Measurements from ENCODE around the gene ERC2. TPM values are rescaled to one million over a fixed set of nuclear protein-coding genes. Genes with fewer than 3 reads are reported as not detected.

Gene ERC2
- polyA plus RNA-seq, 2 of the 4 experiments (the other 2 are of a cell fraction), result 0.16 TPM; not detected in 1

DNA sequence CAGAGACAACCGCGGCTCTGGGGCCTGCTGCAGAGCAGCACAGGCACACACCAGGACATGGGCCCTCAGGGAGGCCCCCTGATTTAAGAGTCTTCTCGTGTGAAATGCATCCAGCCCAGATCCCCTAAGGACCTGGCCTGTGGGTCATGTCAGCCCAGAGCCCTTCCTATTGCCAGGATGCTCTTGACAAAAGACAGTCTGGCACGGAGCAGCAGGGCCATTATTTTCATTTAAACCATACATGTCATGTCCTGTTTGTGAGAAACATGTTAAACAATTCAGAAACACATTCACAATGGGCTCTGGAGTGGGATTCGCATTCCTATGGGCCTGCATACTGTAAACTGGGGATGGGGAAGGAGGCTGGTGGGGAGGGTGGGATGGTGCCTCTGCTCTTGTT, 613.8 kb downstream of the ERC2 start:
- WGBS (ENCODE audit: missing lambda C conversion rate), result 58% methylated on average over 3 of the region's 5 CpGs
- CTCF ChIA-PET, result no interaction called here
- no peak for DNase-seq (ENCODE audit: low read depth in 1 of 2, low spot score in 1 of 2)
- Histone ChIP-seq H3K4me2 (no peak overlapping the region), H3K4me3 (no peak overlapping the region), H3K9me3 (no peaks in the 10 kb centered on the region), H3K27ac (no peak overlapping the region), H3K4me1 (no peaks in the 10 kb centered on the region)
- no peak for TF ChIP-seq CBX2 (IDR thresholded peaks at IDR 0.05; ENCODE audit: borderline replicate concordance, low read depth)
- no peak for TF ChIP-seq EHMT2 (IDR thresholded peaks at IDR 0.05; ENCODE audit: low read depth)
- no peak for TF ChIP-seq ZNF302 (CRISPR knock-in tag; IDR thresholded peaks at IDR 0.05)
- TF ChIP-seq KDM1A (IDR thresholded peaks at IDR 0.05; ENCODE audit: low read depth), result no peak
- no peak for TF ChIP-seq HEYL (CRISPR knock-in tag; IDR thresholded peaks at IDR 0.05)
- TF ChIP-seq, protein P1, sequence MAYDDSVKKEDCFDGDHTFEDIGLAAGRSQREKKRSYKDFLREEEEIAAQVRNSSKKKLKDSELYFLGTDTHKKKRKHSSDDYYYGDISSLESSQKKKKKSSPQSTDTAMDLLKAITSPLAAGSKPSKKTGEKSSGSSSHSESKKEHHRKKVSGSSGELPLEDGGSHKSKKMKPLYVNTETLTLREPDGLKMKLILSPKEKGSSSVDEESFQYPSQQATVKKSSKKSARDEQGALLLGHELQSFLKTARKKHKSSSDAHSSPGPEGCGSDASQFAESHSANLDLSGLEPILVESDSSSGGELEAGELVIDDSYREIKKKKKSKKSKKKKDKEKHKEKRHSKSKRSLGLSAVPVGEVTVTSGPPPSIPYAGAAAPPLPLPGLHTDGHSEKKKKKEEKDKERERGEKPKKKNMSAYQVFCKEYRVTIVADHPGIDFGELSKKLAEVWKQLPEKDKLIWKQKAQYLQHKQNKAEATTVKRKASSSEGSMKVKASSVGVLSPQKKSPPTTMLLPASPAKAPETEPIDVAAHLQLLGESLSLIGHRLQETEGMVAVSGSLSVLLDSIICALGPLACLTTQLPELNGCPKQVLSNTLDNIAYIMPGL (CRISPR knock-in tag; IDR thresholded peaks at IDR 0.05; ENCODE audit: borderline replicate concordance), result no peak
- no peak for TF ChIP-seq RFX5 (IDR thresholded peaks at IDR 0.05)
- TF ChIP-seq, protein P2, sequence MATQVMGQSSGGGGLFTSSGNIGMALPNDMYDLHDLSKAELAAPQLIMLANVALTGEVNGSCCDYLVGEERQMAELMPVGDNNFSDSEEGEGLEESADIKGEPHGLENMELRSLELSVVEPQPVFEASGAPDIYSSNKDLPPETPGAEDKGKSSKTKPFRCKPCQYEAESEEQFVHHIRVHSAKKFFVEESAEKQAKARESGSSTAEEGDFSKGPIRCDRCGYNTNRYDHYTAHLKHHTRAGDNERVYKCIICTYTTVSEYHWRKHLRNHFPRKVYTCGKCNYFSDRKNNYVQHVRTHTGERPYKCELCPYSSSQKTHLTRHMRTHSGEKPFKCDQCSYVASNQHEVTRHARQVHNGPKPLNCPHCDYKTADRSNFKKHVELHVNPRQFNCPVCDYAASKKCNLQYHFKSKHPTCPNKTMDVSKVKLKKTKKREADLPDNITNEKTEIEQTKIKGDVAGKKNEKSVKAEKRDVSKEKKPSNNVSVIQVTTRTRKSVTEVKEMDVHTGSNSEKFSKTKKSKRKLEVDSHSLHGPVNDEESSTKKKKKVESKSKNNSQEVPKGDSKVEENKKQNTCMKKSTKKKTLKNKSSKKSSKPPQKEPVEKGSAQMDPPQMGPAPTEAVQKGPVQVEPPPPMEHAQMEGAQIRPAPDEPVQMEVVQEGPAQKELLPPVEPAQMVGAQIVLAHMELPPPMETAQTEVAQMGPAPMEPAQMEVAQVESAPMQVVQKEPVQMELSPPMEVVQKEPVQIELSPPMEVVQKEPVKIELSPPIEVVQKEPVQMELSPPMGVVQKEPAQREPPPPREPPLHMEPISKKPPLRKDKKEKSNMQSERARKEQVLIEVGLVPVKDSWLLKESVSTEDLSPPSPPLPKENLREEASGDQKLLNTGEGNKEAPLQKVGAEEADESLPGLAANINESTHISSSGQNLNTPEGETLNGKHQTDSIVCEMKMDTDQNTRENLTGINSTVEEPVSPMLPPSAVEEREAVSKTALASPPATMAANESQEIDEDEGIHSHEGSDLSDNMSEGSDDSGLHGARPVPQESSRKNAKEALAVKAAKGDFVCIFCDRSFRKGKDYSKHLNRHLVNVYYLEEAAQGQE (IDR thresholded peaks at IDR 0.05), result no peak
- TF ChIP-seq KDM5A (IDR thresholded peaks at IDR 0.05), result no peak
- no peak for TF ChIP-seq JUN (IDR thresholded peaks at IDR 0.05)
- no peak for TF ChIP-seq BHLHE40 (IDR thresholded peaks at IDR 0.05; ENCODE audit: low read depth, low read length)
- no peak for TF ChIP-seq HDAC2 (IDR thresholded peaks at IDR 0.05)
- no peak for TF ChIP-seq HES2 (IDR thresholded peaks at IDR 0.05)
- no peak for TF ChIP-seq NFE2L2 (conservative IDR thresholded peaks at IDR 0.05; ENCODE audit: low read length)
- no peak for TF ChIP-seq MYC (IDR thresholded peaks at IDR 0.05; ENCODE audit: borderline replicate concordance, low read length)
- TF ChIP-seq ATOH8 (CRISPR knock-in tag; IDR thresholded peaks at IDR 0.05; ENCODE audit: low read depth), result no peak
- TF ChIP-seq FOXS1 (CRISPR knock-in tag; IDR thresholded peaks at IDR 0.05), result no peak
- no peak for TF ChIP-seq EP300 (IDR thresholded peaks at IDR 0.05)
- no peak for ATAC-seq
- no peak for FAIRE-seq
- POLR2A ChIA-PET, result no interaction called here

- ChIA-PET POLR2A (no interaction called here), CTCF (no interaction called here)
- Histone ChIP-seq H3K9me3 (no peaks in the 10 kb centered on the region), H3K4me2 (no peak overlapping the region), H3K27ac (no peak overlapping the region), H3K4me1 (no peaks in the 10 kb centered on the region), H3K4me3 (no peak overlapping the region)
- WGBS (ENCODE audit: missing lambda C conversion rate), result 72% methylated on average over 2 of the region's 2 CpGs
- no peak for DNase-seq (ENCODE audit: low read depth in 1 of 2, low spot score in 1 of 2)
- no peak for FAIRE-seq
- ATAC-seq, result no peak
- TF ChIP-seq PBX3 (IDR thresholded peaks at IDR 0.05) (no peak), SMC3 (IDR thresholded peaks at IDR 0.05) (no peak), HOXB13 (CRISPR knock-in tag; IDR thresholded peaks at IDR 0.05; ENCODE audit: low read depth) (no peak), EHMT2 (IDR thresholded peaks at IDR 0.05; ENCODE audit: low read depth) (no peak), ZSCAN20 (CRISPR knock-in tag; IDR thresholded peaks at IDR 0.05) (no peak), HEYL (CRISPR knock-in tag; IDR thresholded peaks at IDR 0.05) (no peak), BHLHE40 (IDR thresholded peaks at IDR 0.05; ENCODE audit: low read depth, low read length) (no peak), CEBPB (IDR thresholded peaks at IDR 0.05) (no peak), HES2 (IDR thresholded peaks at IDR 0.05) (no peak), EP300 (IDR thresholded peaks at IDR 0.05) (no peak), MYC (IDR thresholded peaks at IDR 0.05; ENCODE audit: borderline replicate concordance, low read length) (no peak), TP53 (CRISPR knock-in tag; IDR thresholded peaks at IDR 0.05) (no peak), CBX8 (IDR thresholded peaks at IDR 0.05) (no peak), EHF (CRISPR knock-in tag; IDR thresholded peaks at IDR 0.05) (no peak), CHD2 (IDR thresholded peaks at IDR 0.05; ENCODE audit: low read length, partially characterized antibody) (no peak)
- TF ChIP-seq, protein P3, sequence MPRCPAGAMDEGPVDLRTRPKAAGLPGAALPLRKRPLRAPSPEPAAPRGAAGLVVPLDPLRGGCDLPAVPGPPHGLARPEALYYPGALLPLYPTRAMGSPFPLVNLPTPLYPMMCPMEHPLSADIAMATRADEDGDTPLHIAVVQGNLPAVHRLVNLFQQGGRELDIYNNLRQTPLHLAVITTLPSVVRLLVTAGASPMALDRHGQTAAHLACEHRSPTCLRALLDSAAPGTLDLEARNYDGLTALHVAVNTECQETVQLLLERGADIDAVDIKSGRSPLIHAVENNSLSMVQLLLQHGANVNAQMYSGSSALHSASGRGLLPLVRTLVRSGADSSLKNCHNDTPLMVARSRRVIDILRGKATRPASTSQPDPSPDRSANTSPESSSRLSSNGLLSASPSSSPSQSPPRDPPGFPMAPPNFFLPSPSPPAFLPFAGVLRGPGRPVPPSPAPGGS (IDR thresholded peaks at IDR 0.05), result no peak
- TF ChIP-seq, protein P4, sequence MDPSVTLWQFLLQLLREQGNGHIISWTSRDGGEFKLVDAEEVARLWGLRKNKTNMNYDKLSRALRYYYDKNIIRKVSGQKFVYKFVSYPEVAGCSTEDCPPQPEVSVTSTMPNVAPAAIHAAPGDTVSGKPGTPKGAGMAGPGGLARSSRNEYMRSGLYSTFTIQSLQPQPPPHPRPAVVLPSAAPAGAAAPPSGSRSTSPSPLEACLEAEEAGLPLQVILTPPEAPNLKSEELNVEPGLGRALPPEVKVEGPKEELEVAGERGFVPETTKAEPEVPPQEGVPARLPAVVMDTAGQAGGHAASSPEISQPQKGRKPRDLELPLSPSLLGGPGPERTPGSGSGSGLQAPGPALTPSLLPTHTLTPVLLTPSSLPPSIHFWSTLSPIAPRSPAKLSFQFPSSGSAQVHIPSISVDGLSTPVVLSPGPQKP (IDR thresholded peaks at IDR 0.05; ENCODE audit: low read depth, low read length), result no peak
Observed at GRCh38 chr3:55852326-55852725, 615.9 kb downstream of the ERC2 start.
